AG04450 (cell line): ENCODE results near the gene EGLN2. TPM values are rescaled to one million over a fixed set of nuclear protein-coding genes. Genes with fewer than 3 reads are reported as not detected.
"Not testable (repeated sequence)": the region's sequence is repeated elsewhere in the genome, so short reads cannot be mapped to it uniquely, and the experiment has no call there.

Source experiments
- CTCF ChIA-PET: fragments of 300-600, 350-600 bp; formaldehyde crosslinking; extraction: SDS; loops from one replicate; lab custom pipeline; 2022; ENCODE audit warnings: antibody characterized with exemption, inconsistent platforms; lab: Charles Lee
- POLR2A ChIA-PET: fragments of 350-600 bp; formaldehyde crosslinking; extraction: SDS; loops from one replicate; lab custom pipeline; 2021; ENCODE audit warnings: antibody characterized with exemption, inconsistent platforms; lab: Yijun Ruan, JAX
- DNase-seq: peaks from one replicate; pipeline ENCODE4 v3.0.0-alpha.2; 2011; ENCODE audit warnings: low read depth, low spot score
- H3K27ac ChIP-seq: one replicate; pipeline ENCODE4 v1.5.1; 2012; ENCODE audit warnings: low read depth, low read length, control low read depth
- H3K27me3 ChIP-seq: one replicate; pipeline ENCODE4 v1.6.0; 2012; ENCODE audit warnings: low read length; ENCODE audit not compliant: control insufficient read depth, insufficient read depth
- H3K4me3 ChIP-seq: 2 replicates; pipeline ENCODE4 v1.5.1; 2011; ENCODE audit warnings: mild to moderate bottlenecking, low read depth, low read length, control low read depth
- H3K9me3 ChIP-seq: 2 replicates; pipeline ENCODE4 v1.5.1; 2012; ENCODE audit warnings: low read length; ENCODE audit not compliant: control insufficient read depth, insufficient read depth
- polyA plus RNA-seq: library from polyadenylated mRNA; depleted of rRNA; stranded (reverse); fragments of >200 nt; gene quantifications from 2 replicates; pipeline ENCODE4 v1.2.3, GENCODE V29; 2011
- TF ChIP-seq, protein P1 (sequence below): IDR thresholded peaks from 2 replicates; pipeline ENCODE4 v1.5.1; 2011; ENCODE audit warnings: low read depth, low read length, control low read depth, inconsistent platforms

EGLN2 gene
- polyA plus RNA-seq, 1 experiment: 28.2 TPM

DNA sequence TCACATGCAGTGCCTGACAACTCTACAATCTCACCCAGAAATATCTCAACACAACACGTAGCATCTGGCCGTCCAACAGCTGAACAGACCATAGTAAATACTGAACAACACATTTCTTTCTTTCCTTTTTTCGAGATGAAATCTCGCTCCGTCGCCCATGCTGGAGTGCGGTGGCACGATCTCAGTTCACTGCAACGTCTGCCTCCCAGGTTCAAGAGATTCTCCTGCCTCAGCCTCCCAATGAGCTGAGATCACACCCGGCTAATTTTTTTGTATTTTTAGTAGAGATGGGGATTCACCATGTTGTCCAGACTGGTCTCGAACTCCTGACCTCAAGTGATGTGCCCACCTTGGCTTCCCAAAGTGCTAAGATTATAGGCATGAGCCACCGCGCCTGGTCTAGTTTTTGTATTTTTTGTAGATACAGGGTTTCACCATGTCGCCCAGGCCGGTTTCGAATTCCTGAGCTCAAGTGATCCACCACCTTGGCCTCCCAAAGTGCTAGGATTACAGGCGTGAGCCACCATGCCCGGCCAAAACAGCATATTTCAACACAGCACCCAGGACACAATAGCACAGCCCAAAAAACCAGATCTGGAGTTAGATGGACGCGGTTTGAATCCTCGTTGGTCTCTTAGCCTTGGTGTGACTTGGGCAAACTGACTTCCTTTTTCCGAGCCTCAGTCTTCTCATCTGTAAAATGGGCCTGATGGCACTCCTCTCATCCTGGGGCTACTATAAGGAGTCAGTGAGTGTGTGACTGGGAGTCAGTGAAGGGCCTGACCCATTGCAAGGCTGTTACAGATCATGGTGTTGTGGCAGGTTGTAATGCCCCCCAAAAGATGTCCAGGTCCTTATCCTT lies 28.6 kb downstream of the EGLN2 start:
- no peak for DNase-seq
- Histone ChIP-seq H3K27ac (no peak overlapping the region), H3K4me3 (no peak overlapping the region), H3K27me3 (no peaks in the 10 kb centered on the region), H3K9me3 (peaks cover 5% of the 10 kb centered on the region; the same call in 1 of the 2 replicates)
- ChIA-PET CTCF (interaction anchor here (1.5 kb wide), 1 partner anchor 21 kb away, joined by 6 read pairs; no protein-coding TSS in a partner anchor), POLR2A (no interaction called here)
- TF ChIP-seq, protein P1, sequence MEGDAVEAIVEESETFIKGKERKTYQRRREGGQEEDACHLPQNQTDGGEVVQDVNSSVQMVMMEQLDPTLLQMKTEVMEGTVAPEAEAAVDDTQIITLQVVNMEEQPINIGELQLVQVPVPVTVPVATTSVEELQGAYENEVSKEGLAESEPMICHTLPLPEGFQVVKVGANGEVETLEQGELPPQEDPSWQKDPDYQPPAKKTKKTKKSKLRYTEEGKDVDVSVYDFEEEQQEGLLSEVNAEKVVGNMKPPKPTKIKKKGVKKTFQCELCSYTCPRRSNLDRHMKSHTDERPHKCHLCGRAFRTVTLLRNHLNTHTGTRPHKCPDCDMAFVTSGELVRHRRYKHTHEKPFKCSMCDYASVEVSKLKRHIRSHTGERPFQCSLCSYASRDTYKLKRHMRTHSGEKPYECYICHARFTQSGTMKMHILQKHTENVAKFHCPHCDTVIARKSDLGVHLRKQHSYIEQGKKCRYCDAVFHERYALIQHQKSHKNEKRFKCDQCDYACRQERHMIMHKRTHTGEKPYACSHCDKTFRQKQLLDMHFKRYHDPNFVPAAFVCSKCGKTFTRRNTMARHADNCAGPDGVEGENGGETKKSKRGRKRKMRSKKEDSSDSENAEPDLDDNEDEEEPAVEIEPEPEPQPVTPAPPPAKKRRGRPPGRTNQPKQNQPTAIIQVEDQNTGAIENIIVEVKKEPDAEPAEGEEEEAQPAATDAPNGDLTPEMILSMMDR: no peak

DNA sequence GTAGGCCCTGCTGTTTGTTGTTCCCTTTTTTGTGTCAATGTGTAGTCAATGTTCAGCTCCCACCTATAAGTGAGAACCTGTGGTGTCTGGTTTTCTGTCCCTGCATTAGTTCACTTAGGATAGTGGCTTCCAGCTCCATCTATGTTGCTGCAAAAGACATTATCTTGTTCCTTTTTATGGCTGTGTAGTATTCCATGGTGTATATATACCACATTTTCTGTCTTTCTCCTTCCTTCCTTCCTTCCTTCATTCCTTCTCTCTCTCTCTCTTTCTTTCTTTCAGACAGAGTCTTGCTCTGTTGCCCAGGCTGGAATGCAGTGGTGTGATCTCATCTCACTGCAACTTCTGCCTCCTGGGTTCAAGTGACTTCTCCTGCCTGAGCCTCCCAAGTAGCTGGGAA lies 30.2 kb downstream of the EGLN2 start:
- H3K27ac ChIP-seq: no peak overlapping the region
- no peak for DNase-seq
- TF ChIP-seq, protein P1: no peak
- ChIA-PET POLR2A (no interaction called here), CTCF (interaction anchor here (0.6 to 1.5 kb wide), 2 partner anchors 17 to 22 kb away, joined by 3 to 6 read pairs; no protein-coding TSS in a partner anchor)
- H3K27me3 ChIP-seq: no peaks in the 10 kb centered on the region
- no peak overlapping the region for H3K4me3 ChIP-seq
- H3K9me3 ChIP-seq: peaks cover 5% of the 10 kb centered on the region; the same call in 1 of the 2 replicates

- CTCF ChIA-PET, DNase-seq, H3K4me3 ChIP-seq, POLR2A ChIA-PET, H3K27me3 ChIP-seq, H3K9me3 ChIP-seq, H3K27ac ChIP-seq: not testable (repeated sequence)
Measured at GRCh38 chr19:40830741-40831140, 31.8 kb downstream of the EGLN2 start.

DNA sequence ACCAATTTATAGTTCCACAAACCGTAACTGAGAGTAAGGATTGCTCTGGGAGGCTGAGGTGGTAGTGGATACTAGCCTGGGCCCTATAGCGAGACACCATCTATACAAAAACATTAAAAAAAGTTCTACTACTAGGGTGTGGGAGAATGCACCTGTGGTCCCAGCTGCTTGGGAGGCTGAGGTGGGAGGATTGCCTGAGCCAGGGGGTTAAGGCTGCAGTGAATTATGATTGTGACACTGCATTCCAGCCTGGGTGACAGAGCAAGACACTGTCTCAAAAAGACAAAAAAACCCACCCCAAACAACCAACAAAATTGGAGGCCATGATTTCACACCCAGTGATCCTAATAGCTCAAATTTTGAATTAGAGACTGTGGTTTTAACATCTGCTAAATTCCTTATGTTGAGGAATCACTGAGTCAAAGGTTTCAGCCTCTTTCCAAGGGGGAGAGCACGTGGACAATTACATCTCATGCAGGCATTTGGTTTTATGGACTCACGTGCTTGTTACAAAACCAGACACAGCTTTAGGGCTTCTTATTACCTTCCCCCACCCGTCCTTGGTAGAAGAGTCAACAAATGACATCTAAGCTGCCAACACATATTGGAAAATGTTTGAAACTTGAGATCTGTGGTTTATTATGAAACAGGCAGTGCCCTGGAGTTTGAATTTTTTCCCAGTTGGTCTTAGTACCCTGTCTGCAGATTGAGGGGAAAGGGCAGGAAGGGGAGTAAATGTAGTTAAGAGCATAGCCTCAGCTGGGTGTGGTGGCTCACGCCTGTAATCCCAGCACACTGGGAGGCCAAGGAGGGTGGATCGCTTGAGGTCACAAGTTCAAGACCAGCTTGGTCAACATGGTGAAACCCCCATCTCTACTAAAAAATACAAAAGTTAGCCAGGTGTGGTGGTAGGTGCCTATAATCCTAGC lies 32.8 kb downstream of the EGLN2 start:
- ChIA-PET POLR2A (interaction anchor here (0.7 to 1.9 kb wide), 6 partner anchors 9 to 186 kb away, joined by 3 to 6 read pairs (median 4); no protein-coding TSS in a partner anchor), CTCF (interaction anchor here (1.0 to 1.4 kb wide), 2 partner anchors 12 to 168 kb away, joined by 3 to 6 read pairs; no protein-coding TSS in a partner anchor)
- H3K9me3 ChIP-seq: no peaks in the 10 kb centered on the region
- H3K4me3 ChIP-seq: no peak overlapping the region
- TF ChIP-seq, protein P1: no peak
- peak overlapping the region; percentile 49 for H3K27ac ChIP-seq
- peak; percentile 96 for DNase-seq
- no peaks in the 10 kb centered on the region for H3K27me3 ChIP-seq

DNA sequence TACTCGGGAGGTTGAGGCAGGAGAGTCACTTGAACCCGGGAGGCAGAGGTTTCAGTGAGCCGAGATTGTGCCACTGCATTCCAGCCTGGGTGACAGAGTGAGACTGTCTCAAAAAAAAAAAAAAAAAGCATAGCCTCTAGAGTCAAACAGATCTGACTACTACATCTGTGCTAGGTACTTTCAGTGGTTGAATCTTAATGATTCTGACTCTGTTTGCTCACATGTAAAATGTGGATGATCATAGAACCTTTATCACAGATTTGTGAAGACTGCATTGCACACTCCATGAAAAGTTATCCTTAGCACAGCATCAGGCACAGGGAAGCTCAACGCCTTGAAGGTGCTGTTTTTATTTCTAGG lies 33.4 kb downstream of the EGLN2 start:
- H3K27ac ChIP-seq: peak overlapping the region; percentile 47
- not testable (repeated sequence) for H3K4me3 ChIP-seq, H3K27me3 ChIP-seq, DNase-seq, H3K9me3 ChIP-seq
- POLR2A ChIA-PET: interaction anchor here (0.7 to 1.9 kb wide), 5 partner anchors 9 to 55 kb away, joined by 3 to 6 read pairs (median 4); no protein-coding TSS in a partner anchor
- CTCF ChIA-PET: interaction anchor here (1.4 kb wide), 1 partner anchor 13 kb away, joined by 6 read pairs; no protein-coding TSS in a partner anchor

- H3K9me3 ChIP-seq, H3K27me3 ChIP-seq, DNase-seq, H3K4me3 ChIP-seq, H3K27ac ChIP-seq: not testable (repeated sequence)
- ChIA-PET CTCF (interaction anchor here (0.6 kb wide), 1 partner anchor 986 kb away, joined by 5 read pairs; no protein-coding TSS in a partner anchor), POLR2A (interaction anchor here (0.6 kb wide), 1 partner anchor 28 kb away, joined by 3 read pairs; no protein-coding TSS in a partner anchor)
Measured at GRCh38 chr19:40833728-40834533, 34.9 kb downstream of the EGLN2 start.
